IPS-11a (cell line): ENCODE data around the gene KLK15.

ENCODE experiments used
- H3K4me3 ChIP-seq: one replicate; pipeline ENCODE4 v1.5.1; 2013; ENCODE audit warnings: low read depth, low read length, control low read depth

The KLK15 gene

DNA sequence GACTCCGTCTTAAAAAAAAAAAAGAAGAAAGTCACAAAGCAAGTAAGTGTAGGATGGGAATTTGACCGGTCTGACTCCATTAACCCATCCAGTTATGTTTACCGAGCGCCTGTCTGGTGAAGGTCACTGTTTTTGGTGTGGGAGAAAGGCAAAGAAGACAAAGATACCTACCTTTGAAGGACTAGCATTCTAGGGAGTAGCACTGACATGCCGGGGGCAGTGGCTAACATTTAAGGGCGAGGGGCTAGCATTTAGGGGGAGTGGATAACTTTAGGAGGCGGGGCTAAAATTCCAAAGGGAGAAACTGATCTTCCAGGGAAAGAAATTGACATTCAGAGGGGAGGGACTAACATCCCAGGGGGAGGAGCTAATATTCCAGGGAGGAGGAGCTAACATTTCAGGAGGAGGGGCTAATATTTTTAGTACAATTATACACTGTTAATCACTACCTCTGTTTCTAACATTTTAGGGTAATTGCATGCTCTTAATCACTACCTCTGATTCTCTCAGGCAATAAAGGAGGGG, 54.4 kb downstream of the KLK15 start:
- no peak overlapping the region for H3K4me3 ChIP-seq

DNA sequence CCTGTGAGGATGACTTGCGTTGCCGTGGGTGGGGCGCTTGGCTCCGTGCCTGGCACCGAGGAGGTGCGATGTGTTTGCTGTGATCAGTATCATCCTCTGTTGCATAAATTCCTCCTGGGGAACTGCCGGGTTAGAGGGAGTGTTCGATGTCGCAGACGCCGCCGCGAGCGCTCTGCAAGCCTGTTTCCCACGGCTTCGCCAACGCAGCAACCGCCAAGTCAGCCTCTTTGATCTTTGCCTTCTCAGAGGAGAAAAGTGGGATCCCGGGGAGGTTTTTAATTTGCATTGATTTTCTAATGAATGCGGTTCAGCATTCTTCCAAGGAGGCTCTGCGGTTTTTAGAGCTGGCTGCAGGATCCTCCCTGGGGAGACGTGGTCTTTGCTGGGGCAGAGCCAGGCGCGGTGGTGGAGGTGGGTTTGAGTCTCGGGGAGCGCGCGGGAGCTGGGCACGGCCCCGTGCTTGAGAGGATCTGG, 55.5 kb downstream of the KLK15 start:
- H3K4me3 ChIP-seq, result no peak overlapping the region

DNA sequence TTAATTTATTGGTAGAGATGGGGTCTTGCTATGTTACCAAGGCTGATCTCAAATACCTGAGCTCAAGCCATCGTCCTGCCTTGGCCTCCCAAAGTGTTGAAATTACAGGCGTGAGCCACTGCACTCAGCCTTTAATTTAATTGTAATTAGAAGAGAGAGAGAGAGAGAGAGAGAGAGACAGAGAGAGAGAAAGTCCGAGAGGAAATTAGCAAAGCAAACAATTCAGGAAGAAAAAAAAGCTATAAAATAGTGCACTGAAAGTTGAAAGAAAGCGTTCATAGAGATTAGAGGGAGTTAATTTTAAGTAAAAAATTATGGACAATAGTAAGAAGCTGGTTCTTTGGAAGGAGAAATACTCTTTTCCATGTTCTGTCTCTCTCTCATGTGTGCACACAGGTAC, 56.1 kb downstream of the KLK15 start:
- H3K4me3 ChIP-seq, result no peak overlapping the region

DNA sequence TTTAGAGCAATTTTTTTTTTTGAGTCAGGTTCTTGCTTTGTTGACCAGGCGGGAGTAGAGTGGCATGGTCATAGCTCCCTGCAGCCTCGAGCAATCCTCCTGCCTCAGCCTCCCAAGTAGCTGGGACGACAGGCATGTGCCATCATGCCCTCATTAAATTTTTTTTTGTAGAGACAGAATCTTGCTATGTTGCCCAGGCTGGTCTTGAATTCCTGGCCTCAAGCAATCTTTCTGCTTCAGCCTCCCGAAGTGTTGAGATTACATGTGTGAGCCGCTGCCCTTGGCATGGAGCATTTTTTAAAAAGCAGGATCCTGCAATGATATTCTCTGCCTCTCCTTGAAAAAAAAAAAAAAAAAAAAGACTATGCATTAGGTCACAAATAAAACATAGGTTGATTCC, 57.2 kb downstream of the KLK15 start:
- no peak overlapping the region for H3K4me3 ChIP-seq
